ENCODE results near the gene SCAMP2.
A peak's percentile ranks its signal among the peaks of the same experiment; 100 is the strongest.

SCAMP2 gene

GRCh38 chr15:74858369-74858740, 14.8 kb downstream of the SCAMP2 start:
- DNase-seq (ENCODE audit: low spot score), result no peak

GRCh38 chr15:74857671-74858368, 15.3 kb downstream of the SCAMP2 start:
- DNase-seq (ENCODE audit: low spot score), result no peak

- no peak for DNase-seq (ENCODE audit: low spot score)
These were observed 16.0 kb downstream of the SCAMP2 start for GRCh38 chr15:74857082-74857655.

GRCh38 chr15:74856537-74856936, 16.6 kb downstream of the SCAMP2 start:
- DNase-seq (ENCODE audit: low spot score), result no peak

- DNase-seq (ENCODE audit: low spot score), result no peak
These were observed 17.3 kb downstream of the SCAMP2 start for GRCh38 chr15:74855857-74856256.

- no peak for DNase-seq (ENCODE audit: low spot score)
These were observed 18.6 kb downstream of the SCAMP2 start for GRCh38 chr15:74854453-74855022.

GRCh38 chr15:74851960-74852359, 21.2 kb downstream of the SCAMP2 start:
- no peak for DNase-seq (ENCODE audit: low spot score)

GRCh38 chr15:74850393-74850792, 22.8 kb downstream of the SCAMP2 start:
- no peak for DNase-seq (ENCODE audit: low spot score)

- DNase-seq (ENCODE audit: low spot score), result no peak
These were observed 25.7 kb downstream of the SCAMP2 start for GRCh38 chr15:74847432-74847831.

GRCh38 chr15:74845581-74845980, 27.6 kb downstream of the SCAMP2 start:
- no peak for DNase-seq (ENCODE audit: low spot score)

GRCh38 chr15:74845208-74845568, 28.0 kb downstream of the SCAMP2 start:
- DNase-seq (ENCODE audit: low spot score), result no peak

GRCh38 chr15:74844319-74845207, 28.6 kb downstream of the SCAMP2 start:
- DNase-seq (ENCODE audit: low spot score), result no peak

- no peak for DNase-seq (ENCODE audit: low spot score)
These were observed 29.3 kb downstream of the SCAMP2 start for GRCh38 chr15:74843891-74844299.

- DNase-seq (ENCODE audit: low spot score), result no peak
These were observed 29.7 kb downstream of the SCAMP2 start for GRCh38 chr15:74843445-74843828.

- DNase-seq (ENCODE audit: low spot score), result peak; percentile 97
These were observed 30.4 kb downstream of the SCAMP2 start, which contains the start of gene ULK3 for GRCh38 chr15:74842581-74843444. ULK3 (minus strand) TSS chr15:74843156; CDS start chr15:74843105, 51 bp downstream.

- no peak for DNase-seq (ENCODE audit: low spot score)
These were observed 31.2 kb downstream of the SCAMP2 start for GRCh38 chr15:74841891-74842373.

- peak; percentile 4 for DNase-seq (ENCODE audit: low spot score)
These were observed 32.1 kb downstream of the SCAMP2 start for GRCh38 chr15:74840851-74841775.

GRCh38 chr15:74839526-74840395, 33.4 kb downstream of the SCAMP2 start:
- DNase-seq (ENCODE audit: low spot score), result peak; percentile 9
